Stimulated activated CD8-positive, alpha-beta memory T cell treated with anti-CD3 and anti-CD28 coated beads, Interleukin-12 subunit alpha, Interleukin-12 subunit beta, amount 100 ng/mL, for 24 hours (primary cell): ENCODE results near the gene CTSE.

ENCODE experiments used
- DNase-seq: peaks from one replicate; pipeline ENCODE4 v3.0.0-alpha.2; 2020; ENCODE audit errors: extremely low read depth

CTSE gene

GRCh38 chr1:206049919-206050600 lies 26.4 kb upstream of the CTSE start:
- DNase-seq = no peak

GRCh38 chr1:206049293-206049692 lies 25.6 kb upstream of the CTSE start:
- no peak for DNase-seq

GRCh38 chr1:206048582-206048981 lies 24.9 kb upstream of the CTSE start:
- no peak for DNase-seq

GRCh38 chr1:206047271-206047670 lies 23.6 kb upstream of the CTSE start:
- DNase-seq = no peak

- DNase-seq = no peak
Measured at GRCh38 chr1:206041640-206042039, 17.9 kb upstream of the CTSE start.

GRCh38 chr1:206040328-206040727 lies 16.6 kb upstream of the CTSE start:
- DNase-seq = no peak

GRCh38 chr1:206039046-206039973 lies 15.6 kb upstream of the CTSE start:
- no peak for DNase-seq

GRCh38 chr1:206037581-206037980 lies 13.9 kb upstream of the CTSE start:
- no peak for DNase-seq

GRCh38 chr1:206036663-206037455 lies 13.2 kb upstream of the CTSE start:
- no peak for DNase-seq

- DNase-seq = no peak
Measured at GRCh38 chr1:206035027-206035426, 11.3 kb upstream of the CTSE start.

GRCh38 chr1:206032380-206033140 lies 8.9 kb upstream of the CTSE start:
- DNase-seq = no peak

GRCh38 chr1:206030714-206031113 lies 7.0 kb upstream of the CTSE start:
- no peak for DNase-seq

GRCh38 chr1:206030191-206030590 lies 6.5 kb upstream of the CTSE start:
- DNase-seq = no peak

- no peak for DNase-seq
Measured at GRCh38 chr1:206029484-206029883, 5.8 kb upstream of the CTSE start.

GRCh38 chr1:206025283-206025820 lies 1.7 kb upstream of the CTSE start:
- no peak for DNase-seq

GRCh38 chr1:206022766-206023165 lies 929 bp downstream of the CTSE start:
- no peak for DNase-seq

GRCh38 chr1:206021626-206022365 lies 1.9 kb downstream of the CTSE start:
- no peak for DNase-seq

GRCh38 chr1:206021008-206021625 lies 2.6 kb downstream of the CTSE start:
- no peak for DNase-seq

GRCh38 chr1:206020393-206021007 lies 3.2 kb downstream of the CTSE start:
- DNase-seq = no peak

GRCh38 chr1:206015071-206015470 lies 8.6 kb downstream of the CTSE start:
- no peak for DNase-seq
